CD4-positive, alpha-beta T cell treated with Interleukin-4 for 4 hours (primary cell): ENCODE results near the gene CYP21A2.
"Not testable (repeated sequence)": the region's sequence is repeated elsewhere in the genome, so short reads cannot be mapped to it uniquely, and the experiment has no call there.

Source experiments
- DNase-seq: peaks from one replicate; pipeline ENCODE4 v3.0.0-alpha.2; 2020

Gene CYP21A2

GRCh38 chr6:32035283-32036013 lies 2.8 kb upstream of the CYP21A2 start:
- not testable (repeated sequence) for DNase-seq

GRCh38 chr6:32037136-32037535 lies 1.1 kb upstream of the CYP21A2 start:
- not testable (repeated sequence) for DNase-seq

GRCh38 chr6:32038878-32039277 lies 663 bp downstream of the CYP21A2 start:
- not testable (repeated sequence) for DNase-seq

- not testable (repeated sequence) for DNase-seq
Observed at GRCh38 chr6:32039321-32040274, 1.4 kb downstream of the CYP21A2 start.

GRCh38 chr6:32040299-32041049 lies 2.3 kb downstream of the CYP21A2 start:
- DNase-seq, result not testable (repeated sequence)

GRCh38 chr6:32041050-32041321 lies 2.8 kb downstream of the CYP21A2 start:
- not testable (repeated sequence) for DNase-seq

- not testable (repeated sequence) for DNase-seq
Observed at GRCh38 chr6:32041385-32041784, 3.2 kb downstream of the CYP21A2 start.

- DNase-seq, result not testable (repeated sequence)
Observed at GRCh38 chr6:32042276-32042675, 4.1 kb downstream of the CYP21A2 start.

- not testable (repeated sequence) for DNase-seq
Observed at GRCh38 chr6:32043589-32044380, 5.6 kb downstream of the CYP21A2 start.

- not testable (repeated sequence) for DNase-seq
Observed at GRCh38 chr6:32044916-32045315, 6.7 kb downstream of the CYP21A2 start.

- DNase-seq, result no peak
Observed at GRCh38 chr6:32045811-32046449, 7.7 kb downstream of the CYP21A2 start.

GRCh38 chr6:32046450-32047083 lies 8.4 kb downstream of the CYP21A2 start:
- no peak for DNase-seq

- DNase-seq, result no peak
Observed at GRCh38 chr6:32047084-32047478, 8.9 kb downstream of the CYP21A2 start.

GRCh38 chr6:32047539-32047854 lies 9.3 kb downstream of the CYP21A2 start:
- DNase-seq, result no peak

GRCh38 chr6:32047855-32048766 lies 9.9 kb downstream of the CYP21A2 start:
- DNase-seq, result peak; percentile 60

- DNase-seq, result not testable (repeated sequence)
Observed at GRCh38 chr6:32049149-32049548, 10.9 kb downstream of the CYP21A2 start.

GRCh38 chr6:32049736-32050135 lies 11.5 kb downstream of the CYP21A2 start:
- DNase-seq, result not testable (repeated sequence)

- no peak for DNase-seq
Observed at GRCh38 chr6:32050562-32050961, 12.3 kb downstream of the CYP21A2 start.

- not testable (repeated sequence) for DNase-seq
Observed at GRCh38 chr6:32052626-32053025, 14.4 kb downstream of the CYP21A2 start.

GRCh38 chr6:32053314-32053713 lies 15.1 kb downstream of the CYP21A2 start:
- not testable (repeated sequence) for DNase-seq
